ENCODE data around the gene KYAT1.

The KYAT1 gene

GRCh38 chr9:128921881-128922763 is 40.4 kb upstream of the KYAT1 start:
- H3K4me3 ChIP-seq (ENCODE audit: low read depth, low read length), result no peak overlapping the region

GRCh38 chr9:128920381-128921058 is 38.8 kb upstream of the KYAT1 start, which contains the start of gene PHYHD1:
PHYHD1 (plus strand) TSS chr9:128920982; CDS start chr9:128922324, 1,342 bp downstream.
- no peak for TF ChIP-seq CTCF (IDR thresholded peaks at IDR 0.05; ENCODE audit: low read depth, low read length)
- peak; percentile 39 for DNase-seq
- no peaks in the 10 kb centered on the region for H3K27me3 ChIP-seq
- no peaks in the 10 kb centered on the region for H3K9me3 ChIP-seq
- H3K4me3 ChIP-seq (ENCODE audit: low read depth, low read length), result no peak within 1 kb of the TSS
- peaks cover 18% of the 10 kb centered on the region for H3K36me3 ChIP-seq
- peaks cover 6% of the 10 kb centered on the region for H3K4me1 ChIP-seq

More at GRCh38 chr9:128921881-128922763, 40.4 kb upstream of the KYAT1 start:
- no peaks in the 10 kb centered on the region for H3K27me3 ChIP-seq
- peak; percentile 30 for DNase-seq
- H3K9me3 ChIP-seq, result no peaks in the 10 kb centered on the region
- peaks cover 8% of the 10 kb centered on the region for H3K36me3 ChIP-seq
- peaks cover 6% of the 10 kb centered on the region for H3K4me1 ChIP-seq
- TF ChIP-seq CTCF (IDR thresholded peaks at IDR 0.05; ENCODE audit: low read depth, low read length), result no peak

- Histone ChIP-seq H3K27me3 (no peaks in the 10 kb centered on the region), H3K4me1 (peaks cover 6% of the 10 kb centered on the region), H3K9me3 (no peaks in the 10 kb centered on the region), H3K4me3 (ENCODE audit: low read depth, low read length) (no peak overlapping the region), H3K36me3 (peaks cover 21% of the 10 kb centered on the region)
- no peak for TF ChIP-seq CTCF (IDR thresholded peaks at IDR 0.05; ENCODE audit: low read depth, low read length)
- no peak for DNase-seq
These were observed 37.8 kb upstream of the KYAT1 start for GRCh38 chr9:128919402-128920089.

GRCh38 chr9:128918921-128919320 is 37.2 kb upstream of the KYAT1 start:
- Histone ChIP-seq H3K27me3 (no peaks in the 10 kb centered on the region), H3K9me3 (no peaks in the 10 kb centered on the region), H3K4me1 (peaks cover 6% of the 10 kb centered on the region), H3K36me3 (peaks cover 21% of the 10 kb centered on the region), H3K4me3 (ENCODE audit: low read depth, low read length) (no peak overlapping the region)
- TF ChIP-seq CTCF (IDR thresholded peaks at IDR 0.05; ENCODE audit: low read depth, low read length), result no peak
- DNase-seq, result no peak

GRCh38 chr9:128917151-128917849 is 35.5 kb upstream of the KYAT1 start:
- no peaks in the 10 kb centered on the region for H3K27me3 ChIP-seq
- no peak for TF ChIP-seq CTCF (IDR thresholded peaks at IDR 0.05; ENCODE audit: low read depth, low read length)
- H3K4me3 ChIP-seq (ENCODE audit: low read depth, low read length), result no peak overlapping the region
- no peaks in the 10 kb centered on the region for H3K9me3 ChIP-seq
- H3K36me3 ChIP-seq, result peaks cover 21% of the 10 kb centered on the region
- DNase-seq, result no peak
- peaks cover 6% of the 10 kb centered on the region for H3K4me1 ChIP-seq

Measured in BE2C (cell line).